ENCODE data around the gene ITGA1. TPM values are rescaled to one million over a fixed set of nuclear protein-coding genes. Genes with fewer than 3 reads are reported as not detected.

ITGA1 gene
- total and polyA plus RNA-seq, 2 of the 8 experiments (the other 6 are each of a cell fraction or from before 2014, with no cell fraction given) = 2.3 to 9.0 TPM

- Histone ChIP-seq H3K56ac (replicated peaks; ENCODE audit: insufficient read length, low read depth, low read length) (no peak overlapping the region), H4K5ac (ENCODE audit: insufficient read length, low read depth, low read length) (no peak overlapping the region), H3K14ac (ENCODE audit: insufficient read length) (no peak overlapping the region), H2BK20ac (ENCODE audit: low read length) (no peak overlapping the region), H3K4me1 (replicated peaks in 1 of 4; ENCODE audit: control insufficient read depth in 3 of 4, insufficient read depth in 4 of 4, low read length in 3 of 4) (no peaks in the 10 kb centered on the region), H4K20me1 (replicated peaks in 1 of 2; ENCODE audit: control insufficient read depth in 1 of 2, insufficient read depth in 2 of 2, low read length in 2 of 2) (peaks cover 0 to 1% of the 10 kb centered on the region in 2 experiments), H3K36me3 (ENCODE audit: control insufficient read depth in 2 of 4, insufficient read depth in 4 of 4, low read length in 3 of 4) (no peaks in the 10 kb centered on the region), H3K79me2 (ENCODE audit: control insufficient read depth in 1 of 2, insufficient read depth in 2 of 2, low read length in 2 of 2) (peaks cover 0 to 5% of the 10 kb centered on the region in 2 experiments; a peak in 2 of 4 replicates), H2AFZ (ENCODE audit: low read length) (no peak overlapping the region), H3K9me3 (ENCODE audit: insufficient read depth in 2 of 2, low read depth in 1 of 2, low read length in 1 of 2) (no peaks in the 10 kb centered on the region), H3K23ac (ENCODE audit: insufficient read length) (no peak overlapping the region), H3K18ac (ENCODE audit: extremely low read depth, low read length) (no peak overlapping the region), H4K91ac (replicated peaks; ENCODE audit: insufficient read length, low read length) (no peak overlapping the region), H3K27me3 (replicated peaks in 1 of 4; ENCODE audit: control insufficient read depth in 3 of 4, extremely low read depth in 1 of 4, insufficient read depth in 3 of 4, low read length in 3 of 4) (no peaks in the 10 kb centered on the region), H3K4ac (replicated peaks; ENCODE audit: insufficient read length, low read depth, low read length) (no peak overlapping the region), H3K4me3 (ENCODE audit: extremely low read depth in 1 of 4, insufficient read depth in 2 of 4, low read depth in 3 of 4, low read length in 4 of 4) (no peak overlapping the region), H3K4me2 (ENCODE audit: insufficient read depth in 1 of 2, low read depth in 2 of 2, low read length in 2 of 2) (no peak overlapping the region), H2BK15ac (ENCODE audit: low read length) (no peak overlapping the region), H2BK120ac (replicated peaks; ENCODE audit: low read depth, low read length) (no peak overlapping the region), H3K9ac (replicated peaks in 1 of 4; ENCODE audit: extremely low read depth in 1 of 4, low read depth in 3 of 4, low read length in 3 of 4) (no peak overlapping the region), H2BK5ac (ENCODE audit: low read depth, low read length) (no peak overlapping the region), H4K8ac (ENCODE audit: extremely low read depth, insufficient read depth, low read length) (no peak overlapping the region), H3K27ac (ENCODE audit: low read depth, low read length) (no peak overlapping the region), H2BK12ac (ENCODE audit: low read depth, low read length) (no peak overlapping the region), H3K79me1 (ENCODE audit: low read depth, low read length) (no peaks in the 10 kb centered on the region), H2AK5ac (ENCODE audit: low read depth, low read length) (no peak overlapping the region), H3K23me2 (ENCODE audit: low read depth, low read length) (no peaks in the 10 kb centered on the region)
- POLR2A ChIA-PET (ENCODE audit: partially characterized antibody) = interaction anchor here (1.1 to 1.3 kb wide), 2 partner anchors 8 to 10 kb away, joined by 3 to 6 read pairs; no protein-coding TSS in a partner anchor
- FAIRE-seq (no peak), DNase-seq (ENCODE audit: low read depth in 1 of 2, low spot score in 2 of 2) (no peak)
- CTCF ChIA-PET (ENCODE audit: partially characterized antibody) = no interaction called here
- WGBS, 2 experiments (ENCODE audit: extremely low coverage in 1 of 2, insufficient coverage in 1 of 2, insufficient read length in 1 of 2, insufficient replicate concordance in 2 of 2, low coverage in 1 of 2, low lambda C conversion rate in 2 of 2, missing lambda C conversion rate in 1 of 2) = 79% methylated on average over 1 of the region's 1 CpG; no CpG with 5 or more reads in 1 of the 2 experiments
- TF ChIP-seq TCF12 (IDR thresholded peaks at IDR 0.05; ENCODE audit: low read depth, low read length) = no peak
- no peak for TF ChIP-seq SP1 (IDR thresholded peaks at IDR 0.05; ENCODE audit: low read depth, low read length)
- TF ChIP-seq CTCF (IDR thresholded peaks at IDR 0.05; ENCODE audit: control extremely low read depth in 1 of 3, insufficient read depth in 1 of 3, low read depth in 1 of 3, low read length in 3 of 3) = no peak
- TF ChIP-seq HDAC2 (IDR thresholded peaks at IDR 0.05; ENCODE audit: borderline replicate concordance in 1 of 2, low read depth in 2 of 2, low read length in 2 of 2) = no peak
- TF ChIP-seq POLR2A (IDR thresholded peaks at IDR 0.05; ENCODE audit: control extremely low read depth in 1 of 2, low read depth in 2 of 2, low read length in 2 of 2) = no peak
- no peak for TF ChIP-seq RAD21 (IDR thresholded peaks at IDR 0.05 in 1 of 2, conservative IDR thresholded peaks at IDR 0.05 in 1 of 2; ENCODE audit: low read depth in 2 of 2, low read length in 2 of 2)
- TF ChIP-seq CBX8 (IDR thresholded peaks at IDR 0.05; ENCODE audit: borderline replicate concordance, low read depth, low read length) = no peak
- TF ChIP-seq SP2 (IDR thresholded peaks at IDR 0.05; ENCODE audit: low read length) = no peak
- no peak for TF ChIP-seq HDAC6 (IDR thresholded peaks at IDR 0.05; ENCODE audit: low read depth, low read length)
- TF ChIP-seq BRCA1 (IDR thresholded peaks at IDR 0.05; ENCODE audit: low read depth, low read length) = no peak
- no peak for TF ChIP-seq EP300 (IDR thresholded peaks at IDR 0.05; ENCODE audit: borderline replicate concordance in 1 of 2, low read depth in 2 of 2, low read length in 2 of 2)
- TF ChIP-seq GTF2F1 (IDR thresholded peaks at IDR 0.05; ENCODE audit: borderline replicate concordance, low read depth, low read length) = no peak
These were observed 22.2 kb downstream of the ITGA1 start for GRCh38 chr5:52809884-52810283.
